Activated naive CD8-positive, alpha-beta T cell treated with anti-CD3 and anti-CD28 coated beads, Interleukin-2, amount 50 U/mL, for 16 hours (primary cell): ENCODE results near the gene RC3H2.
A peak's percentile ranks its signal among the peaks of the same experiment; 100 is the strongest.

Source experiments
- DNase-seq: peaks from one replicate; pipeline ENCODE4 v3.0.0-alpha.2; 2020; ENCODE audit warnings: low read depth, low spot score

RC3H2 gene, protein sequence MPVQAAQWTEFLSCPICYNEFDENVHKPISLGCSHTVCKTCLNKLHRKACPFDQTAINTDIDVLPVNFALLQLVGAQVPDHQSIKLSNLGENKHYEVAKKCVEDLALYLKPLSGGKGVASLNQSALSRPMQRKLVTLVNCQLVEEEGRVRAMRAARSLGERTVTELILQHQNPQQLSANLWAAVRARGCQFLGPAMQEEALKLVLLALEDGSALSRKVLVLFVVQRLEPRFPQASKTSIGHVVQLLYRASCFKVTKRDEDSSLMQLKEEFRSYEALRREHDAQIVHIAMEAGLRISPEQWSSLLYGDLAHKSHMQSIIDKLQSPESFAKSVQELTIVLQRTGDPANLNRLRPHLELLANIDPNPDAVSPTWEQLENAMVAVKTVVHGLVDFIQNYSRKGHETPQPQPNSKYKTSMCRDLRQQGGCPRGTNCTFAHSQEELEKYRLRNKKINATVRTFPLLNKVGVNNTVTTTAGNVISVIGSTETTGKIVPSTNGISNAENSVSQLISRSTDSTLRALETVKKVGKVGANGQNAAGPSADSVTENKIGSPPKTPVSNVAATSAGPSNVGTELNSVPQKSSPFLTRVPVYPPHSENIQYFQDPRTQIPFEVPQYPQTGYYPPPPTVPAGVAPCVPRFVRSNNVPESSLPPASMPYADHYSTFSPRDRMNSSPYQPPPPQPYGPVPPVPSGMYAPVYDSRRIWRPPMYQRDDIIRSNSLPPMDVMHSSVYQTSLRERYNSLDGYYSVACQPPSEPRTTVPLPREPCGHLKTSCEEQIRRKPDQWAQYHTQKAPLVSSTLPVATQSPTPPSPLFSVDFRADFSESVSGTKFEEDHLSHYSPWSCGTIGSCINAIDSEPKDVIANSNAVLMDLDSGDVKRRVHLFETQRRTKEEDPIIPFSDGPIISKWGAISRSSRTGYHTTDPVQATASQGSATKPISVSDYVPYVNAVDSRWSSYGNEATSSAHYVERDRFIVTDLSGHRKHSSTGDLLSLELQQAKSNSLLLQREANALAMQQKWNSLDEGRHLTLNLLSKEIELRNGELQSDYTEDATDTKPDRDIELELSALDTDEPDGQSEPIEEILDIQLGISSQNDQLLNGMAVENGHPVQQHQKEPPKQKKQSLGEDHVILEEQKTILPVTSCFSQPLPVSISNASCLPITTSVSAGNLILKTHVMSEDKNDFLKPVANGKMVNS

DNA sequence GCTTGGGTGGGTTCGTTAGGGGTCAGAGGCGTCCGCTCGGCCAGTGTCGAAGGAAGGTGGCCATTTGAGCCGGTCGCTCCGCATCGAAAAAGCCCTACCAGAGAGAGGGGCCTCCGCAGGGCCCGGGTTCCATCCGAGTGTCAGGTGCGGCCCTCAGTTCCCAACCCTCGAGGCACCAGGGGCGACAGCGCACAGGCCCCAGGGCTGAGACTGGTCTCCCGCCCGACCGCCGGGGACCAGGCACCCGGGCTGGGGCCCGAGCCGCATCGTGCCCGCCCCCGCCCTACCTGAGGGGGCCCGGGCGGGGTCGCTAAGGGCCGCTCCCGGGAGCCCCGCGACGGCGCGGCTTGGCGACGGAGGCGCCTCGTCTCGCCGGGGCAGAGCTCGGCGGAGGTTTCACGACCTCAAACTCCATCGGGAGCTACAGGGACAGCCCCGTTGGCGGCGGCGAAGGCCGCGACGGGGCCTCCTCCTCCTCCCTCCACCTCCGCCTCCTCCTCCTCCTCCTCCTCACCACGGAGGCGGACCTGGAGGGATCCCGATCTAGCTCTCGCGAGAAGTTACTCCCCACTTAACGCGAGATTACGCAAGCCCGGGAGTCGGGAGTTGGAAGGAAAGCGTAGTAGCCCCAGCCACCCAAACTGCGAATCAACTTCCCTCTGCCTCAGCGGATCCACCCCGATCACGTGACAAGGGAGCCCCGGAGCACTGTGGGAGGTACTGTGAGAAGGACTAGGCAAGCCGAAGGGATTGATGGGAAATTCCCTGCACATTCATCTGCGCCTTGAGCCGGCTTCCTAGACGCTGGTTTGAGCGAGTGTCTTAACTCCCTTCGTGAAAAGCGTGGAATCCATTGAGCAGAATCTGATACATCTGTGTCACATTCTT, at the start of gene RC3H2:
RC3H2 (minus strand) TSS at position 537 of the 888 bp plus-strand sequence. CDS start 7,850 bp downstream, outside the sequence.
- peak; percentile 87 for DNase-seq

DNA sequence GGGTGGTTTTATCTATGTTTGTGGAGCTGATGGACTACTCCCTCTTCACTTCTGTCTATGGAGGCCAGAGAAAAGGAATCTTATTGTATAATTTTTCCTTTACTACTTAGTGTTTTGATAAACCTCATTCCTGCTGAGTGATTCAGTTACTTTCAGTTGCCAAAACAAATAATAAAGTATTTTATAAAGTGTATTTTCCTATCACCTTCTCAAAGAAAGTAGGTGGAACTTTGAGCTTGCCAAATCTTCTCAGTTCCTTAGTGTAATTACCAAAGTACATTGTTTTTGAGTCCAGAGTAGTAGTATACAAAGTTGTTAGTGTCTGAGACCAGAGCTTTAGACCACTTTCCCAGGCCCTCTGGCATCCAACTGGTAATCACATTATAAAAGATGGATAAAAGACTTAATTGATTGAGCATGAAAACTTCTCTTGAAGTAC, 49.1 kb upstream of the RC3H2 start:
- DNase-seq, result no peak

DNA sequence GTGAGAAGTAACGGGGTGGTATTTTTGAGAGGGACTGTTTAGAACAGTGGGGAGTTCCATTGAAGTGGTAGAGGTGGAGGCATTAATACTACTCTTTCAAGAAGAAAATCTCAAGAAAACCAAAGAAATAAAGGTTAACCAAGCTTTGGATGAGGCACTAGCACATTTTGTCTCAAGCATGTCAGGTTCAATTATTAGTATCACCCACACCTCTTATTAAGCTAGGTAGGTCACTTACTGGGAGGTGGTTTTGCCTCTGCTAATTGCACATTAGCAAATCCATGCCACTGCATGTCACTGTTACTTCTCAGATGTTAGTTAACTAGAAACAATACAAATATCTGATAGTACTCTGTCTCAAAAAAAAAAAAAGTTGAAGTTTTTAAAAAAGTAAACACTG, 45.9 kb upstream of the RC3H2 start:
- no peak for DNase-seq

DNA sequence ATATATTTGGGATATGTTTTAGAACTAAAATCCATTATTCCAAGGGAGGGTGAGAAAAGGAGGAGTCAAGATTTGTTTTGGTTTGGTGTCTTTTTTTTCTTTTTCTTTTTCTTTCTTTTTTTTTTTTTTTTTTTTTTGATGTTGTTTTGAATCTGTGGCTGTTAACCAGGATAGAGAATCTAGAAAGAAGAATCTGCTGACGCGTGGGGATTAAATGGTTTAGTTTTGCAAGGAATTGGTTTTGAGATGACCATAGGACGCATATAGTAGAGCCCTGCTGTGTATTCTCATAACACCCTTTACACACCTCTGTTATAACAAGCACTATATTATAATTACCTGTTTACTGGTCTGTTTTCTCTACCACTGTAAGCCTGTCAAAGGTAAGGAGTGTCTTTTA, 45.1 kb upstream of the RC3H2 start:
- no peak for DNase-seq

DNA sequence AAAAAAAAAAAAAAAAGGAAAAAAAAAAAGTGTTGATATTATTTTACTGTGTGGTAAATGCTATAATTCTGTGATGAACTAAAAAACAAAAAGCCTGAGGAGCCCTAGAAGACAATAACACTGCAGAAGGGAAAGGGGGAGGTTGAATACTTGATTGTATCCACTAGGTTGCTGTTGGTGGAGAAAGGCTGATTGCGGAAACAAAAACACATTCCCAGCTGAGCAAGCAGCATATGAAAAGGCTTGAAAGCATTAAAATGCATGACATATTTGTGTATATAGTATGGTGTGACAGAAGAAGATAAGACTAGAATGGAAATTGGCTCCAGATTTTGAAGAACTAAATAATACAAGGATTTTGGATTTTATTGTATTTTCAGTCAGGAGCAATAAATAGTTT, 44.5 kb upstream of the RC3H2 start:
- no peak for DNase-seq

DNA sequence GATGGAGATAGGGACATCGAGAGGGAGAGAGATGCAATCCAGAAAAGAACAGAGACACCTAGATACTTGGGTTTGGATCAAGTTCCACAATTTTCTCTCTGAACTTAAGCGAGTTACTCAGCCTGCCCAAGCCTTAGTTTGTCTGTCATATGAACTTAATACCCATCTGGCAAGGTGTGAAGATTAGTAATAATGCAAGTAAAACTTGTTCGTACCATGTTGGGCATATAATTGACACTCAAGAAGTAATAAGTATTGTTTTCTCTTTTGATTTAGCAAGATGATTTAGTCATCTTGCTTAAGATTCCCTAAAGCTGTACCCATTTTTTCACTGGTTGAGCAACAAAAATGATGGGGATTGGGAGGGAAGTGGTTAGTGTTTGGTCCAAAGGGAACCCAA, 43.2 kb upstream of the RC3H2 start:
- DNase-seq, result no peak

DNA sequence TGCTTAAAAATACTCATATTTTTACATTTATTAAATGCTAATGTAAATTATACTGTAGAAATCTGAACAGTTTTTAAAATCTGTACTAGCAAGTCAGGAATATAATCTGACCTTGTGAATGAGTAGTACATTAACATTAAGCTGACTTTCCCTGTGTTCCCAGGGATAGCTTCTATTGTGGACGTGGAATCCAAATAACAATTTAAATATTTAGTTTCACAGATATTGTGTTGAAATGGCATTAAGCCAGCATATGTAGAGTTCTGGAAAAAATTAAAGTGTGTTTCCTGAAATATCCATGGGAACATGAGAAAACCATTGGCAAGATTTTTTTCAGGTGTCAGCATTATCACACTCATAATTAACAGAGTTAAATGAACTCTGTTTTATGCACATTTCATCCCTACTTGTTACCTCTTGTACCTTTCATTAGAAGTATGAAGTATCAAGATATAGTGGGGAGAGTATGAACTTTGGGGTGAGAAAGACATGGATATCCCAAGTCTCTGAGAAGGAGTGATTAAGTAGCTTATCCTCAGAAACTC, 41.4 kb upstream of the RC3H2 start:
- no peak for DNase-seq

DNA sequence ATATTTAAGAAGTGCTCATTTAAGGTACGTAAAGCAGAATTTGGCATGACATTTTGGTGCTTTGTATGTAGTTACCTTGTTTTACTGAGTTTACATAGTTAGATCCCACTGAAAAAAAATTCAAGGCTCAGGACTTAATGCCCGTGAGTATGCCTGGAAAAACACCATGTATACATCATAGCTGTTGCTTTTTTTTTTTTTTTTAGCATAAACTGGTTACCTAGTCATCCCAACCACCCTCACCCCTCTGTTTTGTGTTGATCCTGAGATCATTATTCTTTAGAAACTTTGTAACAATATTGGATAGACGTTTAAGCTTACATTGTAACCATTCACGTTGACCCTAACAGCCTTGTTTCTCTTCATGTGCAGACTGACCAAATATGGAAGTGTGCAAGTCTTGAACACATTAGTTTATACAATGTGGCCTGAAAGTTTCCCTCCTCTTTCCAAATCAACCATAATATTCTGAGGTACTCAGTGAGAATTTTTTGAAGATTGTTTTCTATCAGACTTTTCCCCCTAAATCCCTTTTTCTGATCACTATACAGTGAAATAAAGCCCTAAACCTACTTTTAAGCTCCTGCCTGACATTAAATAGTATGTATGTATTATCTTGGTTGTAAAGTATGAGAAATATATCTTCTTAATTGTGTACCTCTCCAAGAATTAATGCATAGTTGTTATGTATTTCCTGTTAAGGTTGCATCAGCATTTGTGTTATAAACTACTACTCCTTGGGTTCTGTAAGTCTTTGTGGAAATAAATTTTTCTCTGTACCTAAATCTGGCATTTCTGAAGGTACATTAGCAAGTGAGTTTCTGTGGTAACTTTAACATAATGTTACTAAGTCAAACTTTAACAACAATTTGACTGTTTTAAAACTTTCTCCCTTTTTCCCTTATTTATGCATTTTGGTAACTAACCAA, 40.1 kb upstream of the RC3H2 start:
- DNase-seq, result no peak

DNA sequence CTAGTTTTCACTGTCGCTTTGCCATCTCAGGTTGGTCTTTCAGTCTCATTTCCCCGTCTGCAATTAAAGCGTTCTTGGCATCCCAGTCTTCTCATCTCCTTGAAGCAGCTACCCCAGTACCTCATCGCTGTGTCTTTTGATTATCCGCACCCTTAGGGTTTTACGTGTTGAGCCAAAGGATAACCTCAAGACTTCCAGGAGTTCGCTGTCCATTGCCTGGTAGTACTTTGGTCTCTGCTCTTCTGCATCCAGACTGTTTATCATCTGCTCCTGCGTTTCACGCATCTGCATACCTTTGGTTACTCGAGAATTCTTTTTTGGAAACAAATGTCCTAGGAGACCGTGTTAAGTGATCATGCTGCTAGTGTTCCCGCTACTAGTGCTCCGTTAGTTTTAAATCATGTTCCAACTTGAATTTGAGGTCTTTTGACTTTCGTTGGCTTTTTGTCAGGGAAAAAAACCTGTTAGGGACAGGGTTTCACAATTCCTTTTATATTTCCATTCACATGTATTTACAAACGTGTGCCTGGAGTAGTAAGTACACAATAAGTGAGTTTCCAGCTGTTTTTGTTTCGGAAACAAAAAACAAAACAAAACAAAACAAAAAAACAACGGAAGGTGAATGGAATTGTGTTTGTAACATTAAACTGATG, 36.5 kb upstream of the RC3H2 start:
- DNase-seq, result no peak

DNA sequence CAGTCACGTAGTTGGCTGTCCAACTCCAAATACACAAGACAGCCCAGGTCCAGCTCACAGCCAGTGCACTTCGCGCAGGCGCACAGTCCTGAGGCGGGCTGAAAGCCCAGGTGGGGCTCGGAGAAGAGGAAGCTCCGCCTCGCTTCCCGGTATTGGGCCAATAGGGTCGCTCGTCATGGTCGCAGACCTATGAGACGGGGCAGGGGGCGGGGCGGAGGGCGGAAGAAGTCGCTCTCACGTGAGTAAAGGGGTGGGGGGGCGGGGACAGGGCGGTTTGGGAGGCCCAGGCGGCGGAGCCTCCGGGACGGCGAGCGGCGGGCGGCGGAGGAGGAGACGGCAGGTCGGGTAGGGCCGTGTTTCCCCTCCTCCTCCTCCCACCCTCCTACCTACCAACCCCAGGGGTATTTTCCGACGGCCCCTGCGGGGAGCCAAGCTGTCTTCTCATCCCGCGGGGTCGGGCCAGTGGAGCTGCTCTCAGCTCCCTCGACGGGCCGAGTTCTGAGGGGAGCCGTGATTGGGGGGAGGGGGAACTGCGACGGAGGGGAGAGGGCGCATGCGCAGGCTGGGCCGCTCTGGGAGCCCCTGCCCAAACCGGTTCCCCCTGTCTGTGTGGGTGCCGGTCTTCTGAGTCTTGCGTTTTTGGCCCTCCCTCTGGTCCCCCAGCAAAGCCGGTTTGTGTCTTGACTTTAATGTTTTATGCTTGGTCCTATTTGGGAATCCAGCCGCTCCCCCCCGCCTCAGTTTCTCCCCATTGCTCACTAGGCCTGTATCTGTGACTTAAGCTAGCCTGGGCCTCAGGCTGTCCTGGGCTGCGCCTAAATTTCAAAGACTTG, 35.8 kb upstream of the RC3H2 start, which contains the start of gene RABGAP1:
RABGAP1 (plus strand) TSS at position 272 of the 833 bp plus-strand sequence. CDS start 16,040 bp downstream, outside the sequence.
- DNase-seq, result peak; percentile 98

DNA sequence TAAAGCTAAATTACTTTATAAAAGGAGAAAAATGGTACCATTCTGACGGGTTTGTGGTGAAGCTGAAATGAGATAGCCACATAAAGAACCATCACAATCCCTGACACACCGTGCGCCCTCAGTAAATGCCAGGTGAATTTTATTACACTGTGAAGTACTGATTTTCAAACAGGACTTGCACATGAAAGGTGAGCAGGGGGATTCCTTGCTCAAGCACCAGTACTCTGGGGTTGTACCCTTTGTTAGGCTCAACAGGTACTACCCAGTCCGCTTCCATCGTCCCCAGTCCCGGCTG, 35.2 kb upstream of the RC3H2 start:
- DNase-seq, result no peak

DNA sequence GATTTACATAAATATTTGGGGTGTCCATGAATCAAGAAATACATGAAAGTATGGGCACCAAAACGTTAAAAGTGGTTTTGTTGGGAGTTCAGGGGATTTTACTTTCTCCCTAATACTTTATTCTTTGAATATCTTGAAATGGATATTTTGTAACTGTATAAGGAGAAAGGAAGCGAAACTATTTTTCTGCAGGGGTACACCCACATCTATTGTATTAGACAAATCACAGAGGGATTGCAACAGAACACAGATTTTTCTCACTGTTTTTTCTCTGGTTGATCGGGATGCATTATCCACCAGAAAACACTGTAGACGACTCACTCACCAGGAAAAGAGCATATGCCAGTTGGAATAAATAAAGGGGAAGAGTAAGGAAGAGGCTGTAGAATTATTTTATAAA, 34.4 kb upstream of the RC3H2 start:
- DNase-seq, result no peak

DNA sequence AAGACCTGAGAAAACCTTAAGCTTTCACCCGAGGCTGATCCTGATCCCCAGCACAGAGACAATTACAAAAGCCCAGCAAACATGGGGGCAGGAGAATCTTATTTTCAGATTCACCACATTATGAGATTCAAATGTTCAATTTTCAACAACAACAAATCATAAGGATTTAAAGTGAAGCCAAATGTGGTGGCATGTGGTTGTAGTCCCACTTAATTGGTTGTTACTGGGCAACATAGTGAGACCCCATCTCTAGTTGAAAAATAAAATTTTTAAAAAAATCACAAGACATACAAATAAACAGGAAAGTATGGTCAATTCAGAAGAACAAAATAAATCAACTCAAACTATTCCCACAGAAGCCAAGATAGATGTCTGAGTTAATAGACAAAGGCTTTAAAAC, 31.7 kb upstream of the RC3H2 start:
- DNase-seq, result no peak

DNA sequence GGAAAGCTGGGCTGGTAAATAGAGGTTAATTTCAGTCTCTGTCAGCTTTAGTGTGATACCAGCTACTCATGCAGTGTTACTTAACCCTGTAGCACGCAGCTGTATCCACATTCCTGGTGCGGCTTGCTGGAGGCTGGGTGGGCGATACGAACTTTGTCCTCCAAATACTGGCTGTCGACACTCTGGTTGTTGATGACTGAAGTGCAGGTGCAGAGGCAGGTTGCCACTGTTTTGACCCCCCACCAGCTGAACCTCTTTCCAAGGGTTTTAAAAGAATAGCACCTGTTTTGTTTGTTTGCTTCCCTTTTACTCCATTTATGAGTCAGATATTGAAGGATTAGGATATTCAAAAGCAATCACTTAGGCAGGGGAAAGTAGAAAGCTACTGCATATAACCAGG, 31.3 kb upstream of the RC3H2 start:
- no peak for DNase-seq

DNA sequence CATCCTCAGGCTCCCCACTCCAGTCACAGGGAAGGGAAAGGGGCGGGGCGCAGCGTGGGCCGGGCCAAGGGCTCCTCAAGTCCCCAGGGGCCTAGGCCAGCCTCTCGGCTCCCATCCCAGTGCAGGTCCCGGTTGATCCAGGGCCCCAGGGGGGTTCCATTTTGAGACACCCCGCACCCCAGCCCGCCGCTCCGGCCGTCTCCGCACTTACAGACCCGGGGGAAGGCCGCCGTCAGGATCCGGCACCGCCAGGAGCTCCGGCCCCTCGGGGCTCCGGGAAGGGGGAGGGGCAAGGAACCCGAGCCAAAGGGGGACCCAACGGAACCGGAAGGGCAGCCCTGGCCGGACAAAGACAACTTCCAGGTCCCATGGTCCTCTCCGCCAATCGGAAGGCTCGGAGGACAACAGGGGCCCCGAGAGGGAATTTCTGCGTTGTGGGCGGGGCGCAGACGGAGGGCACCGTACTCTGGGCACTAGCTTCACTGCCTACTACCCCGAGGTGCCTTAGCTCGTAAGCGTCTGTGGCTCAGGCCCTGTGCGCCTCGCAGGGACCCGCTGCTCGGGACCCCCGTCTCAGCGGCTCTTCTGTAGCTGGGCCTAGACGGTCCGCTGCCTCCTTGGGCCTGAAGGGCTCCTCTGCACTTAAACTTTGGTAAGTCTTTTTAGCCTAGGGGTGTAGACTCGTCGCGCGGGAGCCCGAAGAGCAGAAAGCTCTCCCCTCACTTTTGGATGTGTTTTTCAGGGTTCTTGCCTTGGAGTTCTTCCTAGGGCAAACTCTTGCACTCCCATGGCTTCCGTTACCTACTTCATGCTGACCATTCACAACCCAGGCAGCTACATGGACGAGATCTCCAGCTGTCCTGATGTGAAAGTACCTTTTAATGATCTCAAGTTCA, 26.3 kb upstream of the RC3H2 start, which contains the start of gene ZBTB26:
ZBTB26 (minus strand) TSS at position 287 of the 896 bp plus-strand sequence. CDS start 11,578 bp downstream, outside the sequence.
- DNase-seq, result peak; percentile 73

DNA sequence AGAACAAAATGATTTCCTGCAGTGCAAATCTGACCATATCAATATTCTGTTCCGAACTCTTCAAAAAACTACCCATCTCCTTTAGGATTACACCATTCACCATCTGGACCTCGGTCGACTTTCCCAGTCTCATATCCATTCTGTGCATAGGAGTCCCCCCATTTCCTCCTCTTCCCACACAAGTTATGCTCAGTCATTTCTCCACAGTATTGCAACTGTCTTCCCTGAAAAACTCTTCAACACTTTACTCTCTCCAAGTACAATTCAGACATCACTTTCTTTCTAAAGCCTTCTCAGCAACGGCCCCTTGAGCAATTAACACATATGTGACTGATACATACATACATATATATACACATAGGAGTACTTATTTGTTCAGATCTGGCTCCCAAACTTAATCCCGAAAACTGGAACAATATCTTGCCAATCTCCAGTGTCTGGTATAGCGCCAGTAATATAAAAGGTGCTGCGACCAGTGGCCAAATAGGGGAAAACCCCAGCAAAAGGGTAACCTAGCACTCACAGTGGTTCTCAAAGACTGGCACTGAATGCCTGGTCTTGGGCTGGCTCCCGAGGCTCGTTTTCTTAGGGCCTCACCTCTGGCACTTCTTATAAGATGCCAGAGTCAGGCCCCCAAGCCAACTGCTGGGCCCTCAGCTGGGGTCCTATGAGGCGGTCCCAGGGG, 25.5 kb upstream of the RC3H2 start:
- DNase-seq, result no peak
